ENCODE results near the gene RAC3. TPM values are rescaled to one million over a fixed set of nuclear protein-coding genes. Genes with fewer than 3 reads are reported as not detected.

Gene RAC3
- total RNA-seq, 2 experiments from 2014 or later = 12.9 to 13.1 TPM

DNA sequence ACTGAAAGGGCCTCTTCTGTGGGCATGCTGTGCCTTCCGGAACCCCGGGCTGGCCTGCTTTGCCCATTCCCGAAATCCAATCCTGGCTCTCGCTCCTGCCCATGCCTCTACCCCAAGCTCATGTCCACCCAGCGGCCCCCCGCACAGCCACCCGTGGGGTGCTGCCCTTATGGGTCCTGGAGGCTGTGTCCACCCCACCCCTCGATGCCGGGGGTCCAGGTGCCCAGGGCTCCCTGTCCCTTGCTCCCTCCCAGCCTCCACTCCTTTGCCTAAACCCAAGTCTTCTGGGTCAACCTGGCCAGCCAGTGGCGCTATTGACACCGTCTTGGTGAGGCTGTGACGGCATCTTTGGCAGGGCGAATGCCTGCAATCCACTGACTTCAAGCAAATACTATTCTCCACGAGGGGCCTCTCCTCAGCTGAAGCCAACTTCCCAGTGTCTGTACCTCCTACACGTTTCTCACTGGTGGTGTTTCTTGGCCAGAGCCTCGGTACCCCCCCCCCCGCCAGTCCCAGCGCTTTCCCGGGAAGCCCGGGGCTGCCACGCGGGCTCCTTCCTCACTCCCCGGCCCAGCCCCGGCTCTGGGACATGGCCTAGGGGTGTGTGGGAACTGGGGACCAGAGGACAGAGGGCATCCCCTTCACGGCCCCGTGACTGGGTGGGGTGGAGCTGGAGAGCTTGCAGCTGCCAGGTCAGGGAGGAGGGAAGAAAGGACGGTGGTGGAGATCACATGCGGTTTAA lies 46.3 kb downstream of the RAC3 start:
- Mint-ChIP-seq H3K4me3 (no peak overlapping the region), H3K27ac (no peak overlapping the region), H3K9me3 (ENCODE audit: insufficient read depth) (no peaks in the 10 kb centered on the region), H3K4me1 (ENCODE audit: low read depth) (no peaks in the 10 kb centered on the region), H3K36me3 (ENCODE audit: low read depth) (peaks cover 15% of the 10 kb centered on the region), H3K27me3 (ENCODE audit: low read depth) (peaks cover 3% of the 10 kb centered on the region)
- ATAC-seq (no peak), DNase-seq (no peak)
- ChIA-PET CTCF (no interaction called here), POLR2A (interaction anchor here (1.4 kb wide), 1 partner anchor 12 kb away, joined by 7 read pairs; the partner anchor contains the start of gene DUS1L)

DNA sequence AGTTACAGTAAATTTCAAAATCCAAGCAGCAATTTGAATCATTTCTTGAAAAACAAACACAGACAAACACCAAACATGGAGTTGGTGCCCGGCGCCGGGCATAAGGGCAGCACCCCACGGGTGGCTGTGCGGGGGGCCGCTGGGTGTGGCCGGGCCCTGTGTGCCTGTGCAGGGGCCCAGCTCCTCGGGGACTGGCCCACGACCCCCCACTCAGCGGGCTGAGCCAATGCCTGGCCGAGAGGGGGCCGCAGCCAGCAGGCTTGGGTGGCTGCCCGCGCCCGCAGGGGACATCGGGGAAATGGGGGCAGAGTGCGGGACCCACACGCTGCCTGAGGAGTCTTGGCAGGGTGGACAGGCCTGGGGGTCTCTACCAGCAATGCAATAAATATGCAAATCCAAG lies 47.0 kb downstream of the RAC3 start:
- Mint-ChIP-seq H3K27ac (no peak overlapping the region), H3K4me3 (no peak overlapping the region), H3K4me1 (ENCODE audit: low read depth) (no peaks in the 10 kb centered on the region), H3K9me3 (ENCODE audit: insufficient read depth) (no peaks in the 10 kb centered on the region), H3K27me3 (ENCODE audit: low read depth) (peaks cover 3% of the 10 kb centered on the region), H3K36me3 (ENCODE audit: low read depth) (peaks cover 18% of the 10 kb centered on the region)
- ChIA-PET POLR2A (no interaction called here), CTCF (no interaction called here)
- no peak for ATAC-seq
- DNase-seq = no peak

DNA sequence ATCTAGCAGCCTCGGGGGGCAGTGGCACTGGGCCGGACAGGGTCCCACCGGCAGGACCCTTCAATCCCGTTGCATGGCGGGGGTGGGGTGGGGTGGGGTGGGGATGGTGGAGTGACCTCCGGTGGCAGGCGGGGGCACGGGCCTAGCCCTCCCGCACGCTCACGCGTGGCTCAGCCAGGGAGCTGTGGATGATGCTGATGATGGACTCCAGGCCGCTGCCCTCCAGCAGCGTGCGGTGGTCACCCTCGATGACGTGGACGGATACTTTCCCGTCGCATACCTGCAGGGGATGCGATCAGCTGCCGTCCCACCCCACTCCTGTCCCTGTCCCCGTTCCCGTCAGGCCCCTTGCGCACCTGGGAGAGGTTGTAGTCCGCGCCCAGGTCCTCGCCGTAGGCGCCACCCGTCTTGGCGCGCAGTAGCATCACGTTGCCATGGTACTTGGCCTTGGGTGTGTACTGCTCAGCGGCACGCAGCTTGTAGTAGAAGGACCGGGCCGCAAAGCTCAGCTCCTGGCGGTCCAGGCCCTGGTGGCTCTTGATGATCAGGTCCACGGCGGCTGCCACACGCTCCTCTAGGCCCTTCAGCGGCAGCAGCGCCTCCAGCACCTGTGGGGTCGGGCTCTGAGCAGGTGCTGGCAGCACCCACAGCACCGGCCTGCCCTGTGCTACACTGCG lies 47.7 kb downstream of the RAC3 start:
- Mint-ChIP-seq H3K4me3 (no peak overlapping the region), H3K36me3 (ENCODE audit: low read depth) (peaks cover 21% of the 10 kb centered on the region), H3K9me3 (ENCODE audit: insufficient read depth) (no peaks in the 10 kb centered on the region), H3K27me3 (ENCODE audit: low read depth) (no peaks in the 10 kb centered on the region), H3K4me1 (ENCODE audit: low read depth) (no peaks in the 10 kb centered on the region), H3K27ac (no peak overlapping the region)
- ATAC-seq (no peak), DNase-seq (no peak)
- ChIA-PET POLR2A (no interaction called here), CTCF (no interaction called here)

DNA sequence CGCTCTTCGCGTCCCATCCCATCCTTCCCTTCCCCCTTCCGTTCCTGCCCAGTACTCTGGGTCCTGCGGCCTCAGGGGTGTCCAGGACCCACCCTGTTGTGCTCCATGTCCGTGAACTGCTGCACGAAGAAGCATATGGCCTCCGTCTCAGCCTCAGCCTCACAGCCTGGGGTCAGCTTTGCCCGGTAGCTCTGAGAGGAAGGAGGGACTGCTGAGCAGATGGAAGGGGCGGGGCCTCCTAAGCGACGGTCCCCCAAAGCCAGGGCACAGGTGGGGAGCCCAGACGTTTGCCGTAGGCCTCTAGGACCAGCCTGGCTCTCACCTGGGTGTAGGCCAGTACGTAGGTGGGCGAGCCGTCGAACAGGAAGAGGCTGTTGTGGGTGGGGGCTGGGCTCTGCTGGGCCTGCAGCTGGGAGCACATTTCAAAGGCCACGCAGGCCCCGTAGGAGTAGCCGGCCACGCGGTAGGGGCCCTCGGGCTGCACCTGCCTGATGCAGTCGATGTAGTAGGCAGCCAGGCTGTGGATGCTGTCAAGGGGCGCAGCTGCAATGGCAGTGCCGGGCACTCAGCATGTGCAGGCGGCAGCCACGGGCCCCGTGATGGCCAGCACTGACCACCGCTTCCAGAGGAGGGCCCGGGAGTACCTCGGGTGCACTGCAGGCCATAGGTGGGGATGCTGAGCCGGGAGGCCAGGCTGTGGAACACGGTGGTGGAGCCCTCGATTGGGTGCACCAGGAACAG lies 48.7 kb downstream of the RAC3 start:
- Mint-ChIP-seq H3K4me1 (ENCODE audit: low read depth) (no peaks in the 10 kb centered on the region), H3K9me3 (ENCODE audit: insufficient read depth) (no peaks in the 10 kb centered on the region), H3K4me3 (no peak overlapping the region), H3K36me3 (ENCODE audit: low read depth) (peaks cover 28% of the 10 kb centered on the region), H3K27me3 (ENCODE audit: low read depth) (no peaks in the 10 kb centered on the region), H3K27ac (no peak overlapping the region)
- DNase-seq = no peak
- ChIA-PET POLR2A (interaction anchor here (0.6 kb wide), 1 partner anchor 226 kb away, joined by 3 read pairs; no protein-coding TSS in a partner anchor), CTCF (no interaction called here)
- no peak for ATAC-seq

DNA sequence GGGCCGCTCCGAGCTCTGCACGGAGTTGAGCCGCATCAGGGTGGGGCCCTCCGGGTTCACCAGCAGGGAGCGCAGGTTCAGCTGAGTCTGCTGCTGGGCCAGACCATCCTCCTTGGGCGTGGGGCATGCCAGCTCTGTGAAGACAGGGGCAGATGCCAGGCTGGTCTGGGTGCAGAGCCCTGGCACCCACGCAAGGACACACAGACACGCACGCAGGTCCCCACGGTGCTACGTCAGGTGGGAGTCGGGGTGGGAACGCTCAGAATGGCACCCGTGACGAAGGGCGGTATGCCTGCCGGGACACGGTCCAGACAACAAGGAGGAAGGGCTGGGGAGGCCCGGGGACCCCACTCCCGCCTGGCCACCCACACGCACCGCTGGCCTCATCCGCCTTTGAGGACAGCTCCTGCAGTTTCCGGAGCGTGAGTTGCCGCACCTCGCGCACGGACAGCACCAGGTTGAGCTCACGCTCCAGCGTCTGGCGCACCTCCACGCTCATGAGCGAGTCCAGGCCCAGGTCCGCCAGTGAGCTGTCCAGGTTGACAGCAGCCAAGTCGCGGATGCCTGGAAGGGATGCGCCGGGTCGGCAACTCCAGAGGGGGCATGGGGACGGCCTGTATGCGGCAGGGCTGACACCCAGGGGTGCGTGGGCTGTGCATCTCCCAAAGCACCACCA lies 49.4 kb downstream of the RAC3 start:
- H3K4me3 Mint-ChIP-seq = no peak overlapping the region
- H3K4me1 Mint-ChIP-seq (ENCODE audit: low read depth) = no peaks in the 10 kb centered on the region
- peaks cover 28% of the 10 kb centered on the region for H3K36me3 Mint-ChIP-seq (ENCODE audit: low read depth)
- ATAC-seq = no peak
- CTCF ChIA-PET = no interaction called here
- no peak overlapping the region for H3K27ac Mint-ChIP-seq
- H3K27me3 Mint-ChIP-seq (ENCODE audit: low read depth) = no peaks in the 10 kb centered on the region
- H3K9me3 Mint-ChIP-seq (ENCODE audit: insufficient read depth) = no peaks in the 10 kb centered on the region
- no peak for DNase-seq
- POLR2A ChIA-PET = interaction anchor here (0.6 kb wide), 1 partner anchor 227 kb away, joined by 3 read pairs; no protein-coding TSS in a partner anchor

DNA sequence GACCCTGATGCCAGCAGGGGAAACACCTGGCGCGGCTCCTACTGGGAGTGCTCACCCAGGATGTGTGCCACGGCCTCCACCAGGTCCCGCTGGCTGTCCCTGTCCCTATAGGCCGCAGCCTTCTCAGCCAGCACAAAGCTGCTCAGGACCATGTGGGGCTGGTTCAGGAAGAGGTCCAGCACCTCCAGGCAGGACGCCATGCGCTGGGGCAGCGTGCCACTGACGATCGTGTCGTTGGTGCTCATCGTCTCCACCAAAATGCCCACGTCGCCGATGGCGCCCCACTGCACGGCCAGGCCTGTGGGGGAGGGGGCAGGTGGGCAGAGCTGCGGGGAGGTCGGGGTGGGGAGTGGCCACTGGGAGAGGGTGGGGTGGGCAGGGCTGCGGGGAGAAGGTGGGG lies 50.1 kb downstream of the RAC3 start:
- Mint-ChIP-seq H3K27me3 (ENCODE audit: low read depth) (no peaks in the 10 kb centered on the region), H3K4me1 (ENCODE audit: low read depth) (no peaks in the 10 kb centered on the region), H3K27ac (no peak overlapping the region), H3K4me3 (no peak overlapping the region), H3K36me3 (ENCODE audit: low read depth) (peaks cover 30% of the 10 kb centered on the region), H3K9me3 (ENCODE audit: insufficient read depth) (no peaks in the 10 kb centered on the region)
- ChIA-PET CTCF (no interaction called here), POLR2A (interaction anchor here (0.6 kb wide), 1 partner anchor 11 kb away, joined by 3 read pairs; no protein-coding TSS in a partner anchor)
- ATAC-seq (no peak), DNase-seq (no peak)

DNA sequence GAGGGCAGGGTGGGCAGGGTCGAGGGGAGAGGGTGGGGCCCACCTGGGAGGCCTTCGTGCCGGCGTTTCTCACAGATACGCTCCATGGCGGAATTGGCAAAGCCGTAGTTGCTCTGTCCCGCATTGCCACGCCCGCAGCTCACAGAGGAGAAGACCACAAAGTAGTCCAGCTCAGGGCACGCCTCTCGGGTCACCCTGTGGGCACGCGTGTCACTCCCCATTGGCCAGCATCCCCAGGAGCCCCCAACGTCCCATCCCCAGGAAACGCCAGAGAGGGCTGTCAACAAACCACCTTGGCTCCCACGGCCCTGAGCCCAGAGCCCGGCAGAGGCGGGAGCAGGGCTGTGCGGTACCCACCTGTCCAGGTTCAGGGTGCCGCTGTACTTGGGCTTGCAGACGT lies 50.5 kb downstream of the RAC3 start:
- no peaks in the 10 kb centered on the region for H3K9me3 Mint-ChIP-seq (ENCODE audit: insufficient read depth)
- ChIA-PET CTCF (no interaction called here), POLR2A (interaction anchor here (0.6 kb wide), 1 partner anchor 11 kb away, joined by 3 read pairs; no protein-coding TSS in a partner anchor)
- ATAC-seq (no peak), DNase-seq (no peak)
- H3K27ac Mint-ChIP-seq = no peak overlapping the region
- H3K4me3 Mint-ChIP-seq = no peak overlapping the region
- H3K27me3 Mint-ChIP-seq (ENCODE audit: low read depth) = no peaks in the 10 kb centered on the region
- H3K4me1 Mint-ChIP-seq (ENCODE audit: low read depth) = no peaks in the 10 kb centered on the region
- H3K36me3 Mint-ChIP-seq (ENCODE audit: low read depth) = peaks cover 30% of the 10 kb centered on the region

DNA sequence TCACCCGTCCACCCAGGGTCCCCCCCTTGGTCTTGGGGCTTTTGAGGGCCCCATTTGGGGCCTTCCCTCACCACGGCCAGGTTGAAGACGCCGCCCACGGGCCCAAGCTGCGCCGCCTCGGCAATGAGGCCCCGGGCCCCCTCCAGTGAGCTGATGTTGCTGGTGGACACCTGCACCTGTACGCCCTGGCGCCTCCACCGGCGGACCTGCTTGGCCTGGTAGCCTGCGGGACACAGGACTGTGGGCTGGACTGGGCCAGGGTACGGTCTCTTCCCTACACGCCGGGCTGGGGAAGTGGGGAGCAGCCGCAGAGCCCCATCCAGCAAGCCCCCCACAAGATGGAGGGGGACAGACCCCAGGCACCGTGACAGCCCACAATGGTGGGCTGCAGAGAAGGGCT lies 51.0 kb downstream of the RAC3 start:
- ATAC-seq (no peak), DNase-seq (no peak)
- H3K27me3 Mint-ChIP-seq (ENCODE audit: low read depth) = no peaks in the 10 kb centered on the region
- ChIA-PET CTCF (no interaction called here), POLR2A (no interaction called here)
- H3K9me3 Mint-ChIP-seq (ENCODE audit: insufficient read depth) = no peaks in the 10 kb centered on the region
- peaks cover 30% of the 10 kb centered on the region for H3K36me3 Mint-ChIP-seq (ENCODE audit: low read depth)
- H3K4me1 Mint-ChIP-seq (ENCODE audit: low read depth) = no peaks in the 10 kb centered on the region
- H3K27ac Mint-ChIP-seq = no peak overlapping the region
- H3K4me3 Mint-ChIP-seq = no peak overlapping the region

DNA sequence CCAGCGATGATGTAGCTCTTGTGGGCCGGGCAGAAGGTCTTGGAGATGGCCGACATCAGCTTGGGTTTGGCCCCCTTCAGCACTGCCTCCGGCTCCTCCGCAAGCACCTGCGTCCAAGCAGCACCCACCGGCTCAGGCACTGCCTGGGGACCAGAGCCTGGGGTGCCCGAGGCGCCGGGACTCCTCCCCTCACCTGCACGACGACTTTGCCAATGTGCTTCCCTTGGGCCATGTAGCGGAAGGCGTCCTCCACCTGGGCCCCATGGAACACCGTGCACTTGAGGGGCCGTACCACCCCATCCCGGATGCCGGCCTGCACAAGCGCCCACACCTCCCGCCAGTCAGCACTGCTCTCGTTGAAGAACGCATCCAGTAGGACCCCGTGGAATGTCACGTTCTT lies 51.5 kb downstream of the RAC3 start:
- CTCF ChIA-PET = no interaction called here
- Mint-ChIP-seq H3K9me3 (ENCODE audit: insufficient read depth) (no peaks in the 10 kb centered on the region), H3K36me3 (ENCODE audit: low read depth) (peaks cover 32% of the 10 kb centered on the region), H3K27me3 (ENCODE audit: low read depth) (no peaks in the 10 kb centered on the region), H3K4me3 (no peak overlapping the region), H3K27ac (no peak overlapping the region), H3K4me1 (ENCODE audit: low read depth) (no peaks in the 10 kb centered on the region)
- ATAC-seq (no peak), DNase-seq (no peak)
- POLR2A ChIA-PET = no interaction called here

Other genes starting within 250 kb of the RAC3 start
- not detected for gene GCGR, start 227.5 kb upstream of the RAC3 start, total RNA-seq
- 10 to 100 TPM; 42.3 to 43.0 TPM for gene MCRIP1, start 198.4 kb upstream of the RAC3 start, total RNA-seq
- not detected for gene PPP1R27, start 196.6 kb upstream of the RAC3 start, total RNA-seq
- 100 to 1,000 TPM; 474 to 498 TPM for gene P4HB, start 171.1 kb upstream of the RAC3 start, total RNA-seq
- 100 to 1,000 TPM; 756 to 778 TPM for gene ARHGDIA, start 160.3 kb upstream of the RAC3 start, total RNA-seq
- gene ALYREF, start 140.1 kb upstream of the RAC3 start, total RNA-seq = 100 to 1,000 TPM; 269 to 273 TPM
- 100 to 1,000 TPM; 122 TPM for gene ANAPC11, start 140.0 kb upstream of the RAC3 start, total RNA-seq
- under 1 TPM; 0.18 to 0.55 TPM for gene NPB, start 129.4 kb upstream of the RAC3 start, total RNA-seq
- 10 to 100 TPM; 48.6 to 50.4 TPM for gene PCYT2, start 120.3 kb upstream of the RAC3 start, total RNA-seq
- 10 to 100 TPM; 55.0 to 63.4 TPM for gene SIRT7, start 113.5 kb upstream of the RAC3 start, total RNA-seq
- 10 to 100 TPM; 14.0 to 16.5 TPM for gene MAFG, start 103.9 kb upstream of the RAC3 start, total RNA-seq
- 10 to 100 TPM; 35.5 to 38.1 TPM for gene PYCR1, start 94.4 kb upstream of the RAC3 start, total RNA-seq
- gene MYADML2, start 84.4 kb upstream of the RAC3 start, total RNA-seq = not detected
- gene NOTUM, start 70.5 kb upstream of the RAC3 start, total RNA-seq = under 1 TPM; 0.29 to 0.42 TPM
- 10 to 100 TPM; 27.0 to 33.7 TPM for gene ASPSCR1, start 54.0 kb upstream of the RAC3 start, total RNA-seq
- gene CENPX, start 8.8 kb upstream of the RAC3 start, total RNA-seq = 10 to 100 TPM; 86.7 to 87.7 TPM
- gene LRRC45, start 8.4 kb upstream of the RAC3 start, total RNA-seq = 10 to 100 TPM; 58.3 to 58.9 TPM
- 100 to 1,000 TPM; 141 TPM for gene DCXR, start 6.0 kb downstream of the RAC3 start, total RNA-seq
- gene RFNG, start 20.1 kb downstream of the RAC3 start, total RNA-seq = 10 to 100 TPM; 19.4 to 20.8 TPM
- gene GPS1, start 20.2 kb downstream of the RAC3 start, total RNA-seq = 100 to 1,000 TPM in 1 of 2 experiments, 10 to 100 TPM in 1; 97.6 to 104 TPM
- gene DUS1L, start 34.1 kb downstream of the RAC3 start, total RNA-seq = 100 to 1,000 TPM; 126 to 127 TPM
- 100 to 1,000 TPM; 255 to 261 TPM for gene FASN, start 66.6 kb downstream of the RAC3 start, total RNA-seq
- 10 to 100 TPM; 78.3 to 84.7 TPM for gene CCDC57, start 181.2 kb downstream of the RAC3 start, total RNA-seq
- 100 to 1,000 TPM; 257 to 264 TPM for gene SLC16A3, start 197.4 kb downstream of the RAC3 start, total RNA-seq
- gene CSNK1D, start 242.0 kb downstream of the RAC3 start, total RNA-seq = 100 to 1,000 TPM in 1 of 2 experiments, 10 to 100 TPM in 1; 99.5 to 111 TPM

Measured in activated CD8-positive, alpha-beta T cell treated with anti-CD3 and anti-CD28 coated beads, Interleukin-2, amount 10 ng/mL, durations not matched to agents 7 days and 5 days (primary cell).